WTC11 (cell line): ENCODE results near the gene MAMLD1.

Source experiments
- ATF2 ChIP-seq: sonication (generic); formaldehyde crosslinking; IDR thresholded peaks from 2 replicates; pipeline ENCODE4 v1.8.1; 2022; ENCODE audit warnings: low read depth, missing genetic modification reagents, borderline replicate concordance
- ATF3 ChIP-seq: sonication (generic); formaldehyde crosslinking; conservative IDR thresholded peaks from 2 replicates; pipeline ENCODE4 v1.8.1; 2022; ENCODE audit warnings: mild to moderate bottlenecking, missing genetic modification reagents
- CTCF ChIP-seq: fragments of 200-600 bp; IDR thresholded peaks from 2 replicates; pipeline ENCODE4 v1.8.0; 2022; ENCODE audit warnings: antibody characterized with exemption
- E2F5 ChIP-seq: sonication (generic); formaldehyde crosslinking; IDR thresholded peaks from 2 replicates; pipeline ENCODE4 v1.8.1; 2022; ENCODE audit warnings: mild to moderate bottlenecking, moderate library complexity, missing genetic modification reagents
- ESRRA ChIP-seq: sonication (generic); formaldehyde crosslinking; IDR thresholded peaks from 2 replicates; pipeline ENCODE4 v1.8.1; 2022; ENCODE audit warnings: mild to moderate bottlenecking, missing genetic modification reagents, borderline replicate concordance
- FOXK1 ChIP-seq: sonication (generic); formaldehyde crosslinking; IDR thresholded peaks from 2 replicates; pipeline ENCODE4 v1.8.0; 2022; ENCODE audit warnings: mild to moderate bottlenecking, moderate library complexity, missing genetic modification reagents
- GABPB1 ChIP-seq: sonication (generic); formaldehyde crosslinking; IDR thresholded peaks from 2 replicates; pipeline ENCODE4 v1.8.1; 2023; ENCODE audit warnings: mild to moderate bottlenecking, missing genetic modification reagents
- STAT6 ChIP-seq: sonication (generic); formaldehyde crosslinking; conservative IDR thresholded peaks from 2 replicates; pipeline ENCODE4 v1.8.1; 2023; ENCODE audit warnings: mild to moderate bottlenecking, low read depth, missing genetic modification reagents, moderate library complexity
- ZNF219 ChIP-seq: sonication (generic); formaldehyde crosslinking; IDR thresholded peaks from 2 replicates; pipeline ENCODE4 v1.8.0; 2023; ENCODE audit warnings: missing genetic modification reagents, mild to moderate bottlenecking, borderline replicate concordance
- ZNF263 ChIP-seq: sonication (generic); formaldehyde crosslinking; IDR thresholded peaks from 2 replicates; pipeline ENCODE4 v1.8.1; 2022; ENCODE audit warnings: low read depth, mild to moderate bottlenecking, moderate library complexity, missing genetic modification reagents
- ZNF416 ChIP-seq: fragments of 250-450 bp; sonication (Bioruptor Pico); IDR thresholded peaks from 2 replicates; pipeline ENCODE4 v1.9.0; 2021; ENCODE audit warnings: mild to moderate bottlenecking, inconsistent platforms

GRCh38 chrX:150531467-150531866, 168.3 kb downstream of the MAMLD1 start:
- TF ChIP-seq GABPB1 (CRISPR knock-in tag) (no peak), CTCF (no peak), ZNF416 (CRISPR knock-in tag) (no peak), ESRRA (CRISPR knock-in tag) (no peak), ATF3 (CRISPR knock-in tag) (no peak), ATF2 (CRISPR knock-in tag) (no peak), STAT6 (CRISPR knock-in tag) (no peak), ZNF263 (CRISPR knock-in tag) (no peak), FOXK1 (CRISPR knock-in tag) (no peak), E2F5 (CRISPR knock-in tag) (no peak), ZNF219 (CRISPR knock-in tag) (no peak)
